GM18498 (cell line): ENCODE results near the gene TFB1M.
"Not testable (repeated sequence)": the region's sequence is repeated elsewhere in the genome, so short reads cannot be mapped to it uniquely, and the experiment has no call there.

Experiments used
- ATAC-seq: cut with Tn5 transposase; IDR thresholded peaks from one replicate; pipeline ENCODE4 v1.9.1; 2021; ENCODE audit warnings: mild to moderate bottlenecking, moderate library complexity; ENCODE audit not compliant: unreplicated experiment

The TFB1M gene

DNA sequence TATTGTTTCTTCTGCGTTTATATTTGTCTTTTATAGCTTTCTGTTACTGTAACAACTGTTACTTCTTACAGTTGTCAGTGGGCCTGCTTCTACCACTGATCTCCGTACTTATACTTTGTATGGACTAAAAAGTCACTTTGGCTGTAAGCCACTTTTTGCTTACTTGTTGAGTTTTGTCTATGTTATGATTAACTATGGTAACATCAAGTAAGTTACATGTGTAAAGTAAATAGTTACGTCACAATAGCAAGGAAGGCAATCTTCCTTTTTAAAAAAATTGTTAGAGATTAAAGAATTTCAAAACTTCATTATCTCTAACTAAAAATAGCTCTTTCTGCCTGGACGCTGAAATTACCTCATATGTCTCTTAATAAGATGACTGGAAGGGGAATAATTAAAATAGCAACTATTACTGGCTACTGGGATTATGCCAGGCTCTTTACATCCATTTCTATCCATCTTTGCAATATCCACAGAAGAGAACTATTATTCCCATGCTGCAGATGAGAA, 10.9 kb downstream of the TFB1M start:
- ATAC-seq: no peak

- no peak for ATAC-seq
Measured at GRCh38 chr6:155301867-155302266, 12.4 kb downstream of the TFB1M start.

DNA sequence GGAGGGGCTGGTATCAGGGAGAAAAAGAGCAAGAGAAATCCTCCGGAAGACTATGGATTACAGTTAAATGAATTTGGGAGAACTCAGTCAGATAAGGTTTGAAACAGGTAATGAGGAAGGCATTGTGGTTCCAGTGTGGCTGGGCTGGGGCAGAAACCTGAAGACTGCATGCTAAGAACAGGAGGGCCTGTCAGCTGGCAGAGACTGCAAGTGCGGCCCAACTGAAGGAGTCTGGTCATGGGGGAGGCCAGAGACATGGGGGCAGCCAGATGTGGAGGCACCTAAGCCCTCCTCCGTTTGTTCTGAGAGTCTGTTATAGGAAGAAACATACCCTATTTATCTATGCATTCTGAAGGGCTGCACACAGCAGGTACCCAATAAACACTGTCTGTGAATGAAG, 16.6 kb downstream of the TFB1M start:
- ATAC-seq: no peak

DNA sequence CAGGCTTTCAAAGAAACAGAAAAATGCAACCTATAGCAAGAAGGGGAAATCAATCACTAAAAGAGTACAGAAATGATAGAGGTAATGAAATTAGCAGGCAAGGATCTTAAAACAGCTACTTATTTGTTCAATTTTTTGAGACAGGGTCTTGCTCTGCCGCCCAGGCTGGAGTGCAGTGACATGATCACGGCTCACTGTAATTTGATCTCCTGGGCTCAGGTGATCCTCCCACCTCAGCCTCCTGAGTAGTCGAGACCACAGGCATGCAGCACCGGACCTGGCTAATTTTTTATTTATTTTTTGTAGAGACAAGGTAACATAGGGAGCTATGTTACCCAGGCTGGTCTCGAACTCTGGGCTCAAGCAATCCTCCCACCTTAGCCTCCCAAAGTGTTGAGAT, 21.6 kb downstream of the TFB1M start:
- no peak for ATAC-seq

GRCh38 chr6:155291291-155291690, 23.0 kb downstream of the TFB1M start:
- no peak for ATAC-seq

GRCh38 chr6:155290491-155290890, 23.8 kb downstream of the TFB1M start:
- no peak for ATAC-seq

GRCh38 chr6:155287762-155288161, 26.5 kb downstream of the TFB1M start:
- no peak for ATAC-seq

DNA sequence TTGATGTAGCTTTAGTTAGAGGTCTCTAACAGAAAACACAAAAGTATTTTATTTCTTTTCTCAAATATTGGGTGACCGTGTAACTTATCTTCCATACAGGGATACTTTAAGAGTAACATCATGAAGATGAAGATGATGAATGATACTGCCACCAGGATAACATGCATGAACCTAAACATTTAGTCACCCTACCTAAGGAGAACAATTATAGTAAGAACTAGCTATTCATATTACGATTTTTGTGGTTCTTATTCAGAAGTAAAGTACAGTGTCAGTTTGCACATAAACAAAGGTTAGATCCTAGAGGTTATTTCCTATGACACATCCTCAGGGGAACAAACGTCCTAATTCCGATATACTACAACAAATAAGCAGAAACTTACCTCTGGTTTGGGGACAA, 29.5 kb downstream of the TFB1M start:
- ATAC-seq: no peak

- ATAC-seq: no peak
Measured at GRCh38 chr6:155278319-155279049, 35.8 kb downstream of the TFB1M start.

DNA sequence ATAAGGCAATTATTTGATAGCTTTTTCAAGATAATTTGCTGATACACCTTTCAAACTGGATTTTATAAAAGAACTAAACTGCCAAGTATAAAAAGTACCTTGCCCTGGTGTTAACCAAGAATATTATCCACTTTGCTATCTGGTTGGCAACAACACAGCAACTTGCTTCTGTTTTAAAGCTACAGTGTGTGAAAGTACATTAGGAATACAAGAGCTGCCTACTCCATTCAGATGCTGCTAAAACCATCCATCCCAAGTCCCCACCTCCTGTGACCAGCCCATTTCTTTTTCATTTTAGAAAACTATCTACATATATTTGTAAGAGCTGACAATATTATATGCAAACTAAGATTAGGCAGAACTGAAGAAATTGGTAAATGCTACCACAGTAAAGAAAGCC, 37.6 kb downstream of the TFB1M start:
- ATAC-seq: no peak

- ATAC-seq: no peak
Measured at GRCh38 chr6:155275808-155276480, 38.3 kb downstream of the TFB1M start.

GRCh38 chr6:155274533-155274932, 39.8 kb downstream of the TFB1M start:
- no peak for ATAC-seq

DNA sequence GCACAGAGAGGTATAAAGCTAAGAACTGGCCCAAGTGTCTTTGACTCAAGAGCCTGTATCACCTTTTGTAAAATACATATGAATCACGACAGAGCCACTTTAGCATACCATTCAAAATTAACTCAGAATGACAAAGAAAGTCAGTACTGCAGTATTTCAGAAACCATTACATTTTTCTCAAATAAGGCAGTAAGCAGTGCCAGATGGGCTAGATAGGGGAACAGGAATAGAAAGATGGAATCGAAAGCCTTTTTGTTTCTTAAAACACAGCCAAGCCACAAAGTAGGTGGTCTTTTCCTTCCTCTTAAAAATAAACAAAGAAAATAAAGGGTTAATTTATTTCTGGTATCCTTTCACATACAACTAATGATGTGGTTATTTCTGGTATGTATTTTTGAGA, 40.2 kb downstream of the TFB1M start:
- ATAC-seq: no peak

DNA sequence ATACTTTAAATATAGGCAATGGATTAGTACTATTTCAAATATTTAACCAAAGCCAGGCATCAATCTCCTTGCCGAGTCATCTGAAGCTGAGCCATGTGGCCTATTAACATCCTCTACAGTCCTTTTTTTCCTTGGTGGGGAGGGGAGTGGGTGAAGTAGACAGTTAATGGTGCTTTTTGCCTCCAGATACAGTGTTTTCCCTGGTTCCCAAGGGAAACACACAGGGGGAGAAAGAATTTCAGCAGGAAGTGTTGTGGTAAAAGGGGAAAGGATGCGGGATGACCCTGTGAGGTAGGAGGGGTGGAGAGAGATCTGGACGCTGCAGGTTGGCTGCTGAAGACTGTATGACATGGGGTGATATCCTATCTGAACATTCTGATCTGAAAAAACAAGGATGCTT, 40.9 kb downstream of the TFB1M start:
- no peak for ATAC-seq

DNA sequence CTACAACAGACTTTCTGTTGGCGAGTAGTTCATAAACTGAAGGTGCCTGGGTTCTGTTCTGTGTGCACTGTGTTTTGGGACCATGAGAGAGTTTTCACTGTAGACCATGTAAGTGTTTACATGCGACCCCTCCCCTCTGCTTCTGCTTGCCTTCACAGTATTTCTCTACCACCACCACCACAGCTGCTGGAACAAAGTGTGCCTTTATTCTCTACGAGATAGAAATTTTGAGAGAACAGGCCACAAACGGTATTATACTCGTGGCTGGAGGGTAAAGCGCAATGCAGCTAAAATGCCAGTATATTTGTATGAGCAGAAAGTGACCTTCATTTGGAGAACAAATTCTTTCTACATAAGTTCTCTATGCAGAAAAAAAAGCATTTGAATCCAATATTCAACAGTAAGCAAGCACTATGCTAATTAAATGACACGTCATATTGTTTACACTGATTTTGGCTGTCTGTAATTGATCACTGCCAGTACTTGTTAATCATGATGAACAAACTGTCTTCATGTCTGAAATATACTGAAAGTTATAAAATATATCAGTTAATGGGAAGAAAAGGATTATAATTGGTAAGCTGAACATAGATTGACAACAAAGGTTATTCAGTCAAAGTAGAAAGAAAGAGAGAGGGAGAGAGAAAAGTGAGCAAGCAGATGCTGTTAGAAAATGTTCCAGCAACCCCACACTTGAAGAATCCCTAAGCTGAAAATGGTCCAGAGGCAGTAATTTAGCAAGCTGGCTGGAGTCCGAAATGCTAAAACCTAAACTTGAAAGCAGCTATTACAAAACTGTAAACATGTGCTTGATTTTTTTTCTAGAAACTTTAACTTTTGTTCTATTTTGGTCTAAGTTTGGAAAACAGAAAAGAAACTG, 41.7 kb downstream of the TFB1M start:
- ATAC-seq: no peak

DNA sequence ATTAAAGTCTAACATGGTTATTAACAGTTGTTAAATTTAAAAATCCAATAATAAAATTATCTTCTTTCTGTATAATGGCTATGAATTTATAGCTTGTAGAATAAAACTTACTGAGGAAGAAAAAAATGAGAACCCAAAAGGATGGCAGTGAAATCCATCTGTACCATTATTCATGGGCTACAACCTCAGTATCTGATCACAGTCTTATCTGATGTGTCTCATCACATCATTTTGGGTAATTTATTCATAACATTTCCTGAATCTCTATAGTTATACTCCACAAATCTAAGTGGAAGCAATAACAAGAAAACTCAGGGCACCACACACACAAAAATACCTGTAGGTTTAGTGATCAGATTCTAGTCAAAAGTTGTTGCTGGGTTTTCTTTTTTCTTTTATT, 43.1 kb downstream of the TFB1M start:
- no peak for ATAC-seq

DNA sequence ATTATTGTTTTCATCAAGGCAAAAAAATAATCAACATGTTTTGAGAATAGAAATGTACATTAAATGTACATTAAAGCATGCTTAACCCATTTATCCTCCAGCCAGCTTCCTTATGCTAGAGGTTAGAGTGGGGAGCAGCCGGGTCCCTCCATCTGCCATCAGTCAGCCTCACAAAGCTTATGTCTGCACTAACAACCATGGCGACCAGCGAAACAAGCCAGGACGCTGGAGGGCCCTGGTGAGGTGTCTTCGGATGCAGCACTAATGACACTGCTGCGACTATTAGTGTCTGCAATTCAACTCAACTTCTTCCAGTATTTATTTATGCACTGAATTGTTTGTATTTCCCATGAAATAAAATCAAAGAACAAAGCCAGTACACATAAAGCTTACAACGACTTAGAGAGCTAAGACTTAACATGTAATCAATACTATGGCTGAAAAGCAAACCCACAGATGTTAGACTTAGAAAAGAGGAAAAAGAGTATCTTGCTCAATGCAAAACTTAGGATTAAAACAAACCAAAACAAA, 43.7 kb downstream of the TFB1M start:
- no peak for ATAC-seq

DNA sequence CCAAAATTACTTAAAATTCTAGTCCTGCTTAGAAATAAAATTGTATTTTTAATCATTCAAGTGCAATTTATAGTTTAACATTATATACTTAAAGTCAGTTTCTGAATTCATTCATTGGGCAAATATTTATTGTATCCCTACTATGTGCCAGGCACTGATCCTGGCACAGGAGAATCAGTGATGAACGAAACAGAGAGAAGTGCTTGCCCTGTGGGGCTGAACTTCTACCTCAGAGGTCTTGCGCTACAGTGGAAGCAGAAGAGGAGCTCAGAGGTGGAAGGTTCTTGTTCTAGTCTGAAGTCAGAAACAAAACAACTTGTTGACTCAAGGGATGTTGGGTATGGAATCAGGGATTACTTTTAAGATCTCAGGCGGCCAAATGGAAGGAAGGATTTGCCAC, 44.5 kb downstream of the TFB1M start:
- no peak for ATAC-seq

DNA sequence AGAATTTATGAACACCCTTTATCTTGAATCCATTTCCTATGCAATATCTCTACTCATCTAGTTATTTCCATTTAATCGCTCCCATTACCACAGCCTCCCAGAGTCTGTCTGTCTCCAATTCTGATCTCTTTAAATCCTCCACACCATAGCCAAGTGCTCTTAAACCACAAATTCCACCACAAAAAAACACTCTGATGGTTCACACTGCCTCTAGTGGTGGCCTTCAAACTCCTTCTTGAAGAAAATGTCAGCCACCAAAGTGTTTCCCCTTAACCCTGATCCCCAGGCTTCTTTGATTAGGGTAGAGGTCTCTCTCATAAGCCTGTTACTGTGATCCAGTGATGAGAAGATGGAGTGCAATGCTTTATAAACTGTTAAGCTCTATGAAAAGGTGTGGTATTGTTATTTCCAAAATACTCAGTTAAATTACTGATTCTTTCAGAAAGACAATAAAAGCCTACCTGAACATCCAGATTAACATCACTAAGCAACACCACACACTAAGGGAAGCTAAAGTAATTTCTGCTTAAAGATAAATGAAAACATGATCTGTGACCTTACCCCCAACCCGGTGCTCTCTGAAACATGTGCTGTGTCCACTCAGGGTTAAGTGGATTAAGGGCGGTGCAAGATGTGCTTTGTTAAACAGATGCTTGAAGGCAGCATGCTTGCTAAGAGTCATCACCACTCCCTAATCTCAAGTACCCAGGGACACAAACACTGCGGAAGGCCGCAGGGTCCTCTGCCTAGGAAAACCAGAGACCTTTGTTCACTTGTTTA, 46.0 kb downstream of the TFB1M start:
- ATAC-seq: not testable (repeated sequence)

- ATAC-seq: no peak
Measured at GRCh38 chr6:155267411-155267810, 46.9 kb downstream of the TFB1M start.
